ENCODE results near the gene EPN2. TPM values are rescaled to one million over a fixed set of nuclear protein-coding genes. Genes with fewer than 3 reads are reported as not detected.

The EPN2 gene
- total and polyA plus RNA-seq, 9 donors = 21.6 to 68.9 (median 52.7) TPM

DNA sequence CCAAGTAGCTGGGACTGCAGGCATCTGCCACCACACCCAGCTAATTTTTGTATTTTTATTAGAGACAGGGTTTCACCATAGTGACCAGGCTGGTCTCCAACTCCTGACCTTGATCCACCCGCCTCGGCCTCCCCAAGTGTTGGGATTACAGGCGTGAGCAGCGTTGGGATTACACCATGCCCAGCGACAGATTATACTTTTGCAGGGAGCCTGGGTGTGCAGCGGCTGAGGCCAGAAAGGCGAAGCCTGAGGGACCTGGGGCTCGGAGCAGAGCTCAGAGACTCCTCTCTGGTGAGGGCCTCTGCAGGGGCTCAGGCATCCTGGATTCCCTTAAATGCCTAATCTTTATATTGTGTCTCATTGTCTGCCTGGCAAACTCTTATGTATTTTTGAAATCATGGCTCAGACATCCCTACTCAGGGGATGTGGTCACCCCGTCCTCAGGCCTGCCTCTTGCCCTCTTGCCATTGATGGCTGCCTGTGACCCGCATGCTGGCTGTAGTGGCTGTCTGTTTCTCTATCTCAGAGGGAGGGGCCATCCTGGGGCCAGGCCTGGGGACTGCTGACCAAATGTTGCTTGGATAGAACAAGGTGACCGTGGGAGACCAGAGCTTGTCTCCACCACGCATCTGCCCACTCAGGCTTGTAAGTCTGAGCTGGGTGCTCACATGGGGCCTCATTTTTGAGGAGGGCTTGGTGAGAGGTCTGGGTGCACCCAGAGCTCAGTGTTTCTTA, 82.8 kb downstream of the EPN2 start:
- TF ChIP-seq, protein P1, sequence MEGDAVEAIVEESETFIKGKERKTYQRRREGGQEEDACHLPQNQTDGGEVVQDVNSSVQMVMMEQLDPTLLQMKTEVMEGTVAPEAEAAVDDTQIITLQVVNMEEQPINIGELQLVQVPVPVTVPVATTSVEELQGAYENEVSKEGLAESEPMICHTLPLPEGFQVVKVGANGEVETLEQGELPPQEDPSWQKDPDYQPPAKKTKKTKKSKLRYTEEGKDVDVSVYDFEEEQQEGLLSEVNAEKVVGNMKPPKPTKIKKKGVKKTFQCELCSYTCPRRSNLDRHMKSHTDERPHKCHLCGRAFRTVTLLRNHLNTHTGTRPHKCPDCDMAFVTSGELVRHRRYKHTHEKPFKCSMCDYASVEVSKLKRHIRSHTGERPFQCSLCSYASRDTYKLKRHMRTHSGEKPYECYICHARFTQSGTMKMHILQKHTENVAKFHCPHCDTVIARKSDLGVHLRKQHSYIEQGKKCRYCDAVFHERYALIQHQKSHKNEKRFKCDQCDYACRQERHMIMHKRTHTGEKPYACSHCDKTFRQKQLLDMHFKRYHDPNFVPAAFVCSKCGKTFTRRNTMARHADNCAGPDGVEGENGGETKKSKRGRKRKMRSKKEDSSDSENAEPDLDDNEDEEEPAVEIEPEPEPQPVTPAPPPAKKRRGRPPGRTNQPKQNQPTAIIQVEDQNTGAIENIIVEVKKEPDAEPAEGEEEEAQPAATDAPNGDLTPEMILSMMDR (IDR thresholded peaks at IDR 0.05) = no peak
- TF ChIP-seq POLR2A (IDR thresholded peaks at IDR 0.05) (no peak), EP300 (IDR thresholded peaks at IDR 0.05) (no peak)
- intact Hi-C loops (cut with DNase I) = no loop called here
- Histone ChIP-seq H3K27ac (no peak overlapping the region), H3K4me1 (ENCODE audit: insufficient read depth) (peaks cover 4% of the 10 kb centered on the region), H3K36me3 (no peaks in the 10 kb centered on the region), H3K27me3 (no peaks in the 10 kb centered on the region), H3K9me3 (no peaks in the 10 kb centered on the region), H3K4me3 (no peak overlapping the region)
- peak in 1 of 5 donors; percentile 28 for DNase-seq
- 94 to 95% (median 95%) methylated on average over 12 of the region's 12 CpGs for WGBS, 3 donors

DNA sequence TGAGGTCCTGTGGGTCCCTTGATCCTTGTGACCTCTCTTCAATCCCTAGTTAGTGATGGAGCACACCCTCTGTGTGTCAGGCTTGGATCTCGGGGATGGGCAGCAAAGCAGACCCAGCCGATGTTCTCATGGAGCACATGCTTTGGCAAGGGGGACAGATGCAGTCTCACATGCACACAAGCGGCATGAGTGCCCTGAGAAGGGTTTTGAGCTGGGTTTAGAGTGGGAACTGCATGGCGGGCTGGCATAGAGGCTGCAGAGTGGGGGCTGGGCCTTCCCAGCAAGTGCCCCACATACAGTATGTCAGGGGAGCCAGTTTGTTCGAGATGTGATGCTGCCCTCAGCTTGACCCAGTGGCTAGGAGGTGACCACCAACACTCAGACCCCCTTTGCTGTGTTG, 83.7 kb downstream of the EPN2 start:
- no peaks in the 10 kb centered on the region for H3K27me3 ChIP-seq
- DNase-seq = peak in 1 of 5 donors; percentile 16
- intact Hi-C loops (cut with DNase I) = no loop called here
- H3K4me3 ChIP-seq = no peak overlapping the region
- no peak for TF ChIP-seq EP300 (IDR thresholded peaks at IDR 0.05)
- TF ChIP-seq, protein P1 (IDR thresholded peaks at IDR 0.05) = no peak
- no peak for TF ChIP-seq POLR2A (IDR thresholded peaks at IDR 0.05)
- WGBS, 3 donors = 91 to 97% (median 95%) methylated on average over 5 of the region's 5 CpGs
- no peak overlapping the region for H3K27ac ChIP-seq
- H3K36me3 ChIP-seq = no peaks in the 10 kb centered on the region
- H3K4me1 ChIP-seq (ENCODE audit: insufficient read depth) = peaks cover 4% of the 10 kb centered on the region
- no peaks in the 10 kb centered on the region for H3K9me3 ChIP-seq

DNA sequence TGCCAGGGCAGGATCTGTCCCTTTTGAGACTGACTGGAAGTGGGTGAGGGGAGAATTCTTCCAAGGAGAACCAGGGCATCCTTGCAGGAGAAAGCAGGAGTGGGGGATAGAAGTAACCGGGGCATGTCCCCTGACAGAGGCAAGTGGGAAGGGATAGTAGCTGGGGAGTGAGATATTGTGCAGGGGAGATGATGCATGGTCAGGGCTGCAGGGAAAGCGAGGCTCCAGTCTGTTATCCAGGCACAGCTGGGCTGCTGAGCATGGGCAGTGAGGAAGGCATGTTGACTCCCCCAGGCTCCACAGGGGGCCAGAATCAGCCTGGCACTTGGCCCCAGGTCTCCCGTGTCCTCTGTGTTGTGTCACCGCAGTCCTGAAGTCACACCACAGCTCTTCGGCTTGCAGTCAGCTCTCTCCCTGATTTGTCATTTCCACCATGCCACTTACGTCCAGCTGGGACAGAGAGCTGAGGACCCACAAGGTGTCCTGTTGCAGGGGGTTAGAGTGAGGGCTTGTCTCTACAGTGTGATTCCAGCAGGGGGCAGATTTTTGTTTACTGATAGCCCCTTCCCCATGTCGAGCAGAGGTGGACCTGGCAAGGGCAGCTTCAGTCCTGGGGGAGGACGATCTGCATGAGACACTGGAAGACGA, 84.4 kb downstream of the EPN2 start:
- H3K27ac ChIP-seq = no peak overlapping the region
- H3K36me3 ChIP-seq = no peaks in the 10 kb centered on the region
- peaks cover 4% of the 10 kb centered on the region for H3K4me1 ChIP-seq (ENCODE audit: insufficient read depth)
- H3K4me3 ChIP-seq = no peak overlapping the region
- 87 to 89% (median 87%) methylated on average over 9 of the region's 9 CpGs for WGBS, 3 donors
- H3K9me3 ChIP-seq = no peaks in the 10 kb centered on the region
- peak in 1 of 5 donors; percentile 17 for DNase-seq
- H3K27me3 ChIP-seq = no peaks in the 10 kb centered on the region
- TF ChIP-seq POLR2A (IDR thresholded peaks at IDR 0.05) = no peak
- TF ChIP-seq EP300 (IDR thresholded peaks at IDR 0.05) = no peak
- TF ChIP-seq, protein P1 (IDR thresholded peaks at IDR 0.05) = no peak
- intact Hi-C loops (cut with DNase I) = no loop called here

DNA sequence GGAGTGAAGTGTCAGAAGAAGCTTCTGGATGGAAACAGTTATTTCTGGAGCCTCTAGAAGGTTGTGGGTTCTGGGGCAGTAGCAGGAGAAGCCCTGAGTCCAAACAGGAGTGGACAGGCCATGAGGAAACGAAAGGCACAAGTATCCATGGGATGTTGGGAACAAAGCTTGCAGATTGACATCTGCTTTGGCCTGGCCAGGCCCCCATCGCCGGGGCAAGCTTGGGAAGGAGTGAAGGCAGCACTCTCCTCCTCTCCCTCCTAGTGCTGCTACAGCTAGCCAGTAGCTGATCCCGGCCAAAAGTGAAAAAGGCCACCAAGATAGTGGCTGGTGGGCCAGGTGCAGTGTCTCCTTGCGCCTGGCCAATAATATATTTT, 85.0 kb downstream of the EPN2 start:
- intact Hi-C loops (cut with DNase I) = no loop called here
- no peak overlapping the region for H3K27ac ChIP-seq
- H3K27me3 ChIP-seq = no peaks in the 10 kb centered on the region
- WGBS, 3 donors = 94 to 95% (median 95%) methylated on average over 5 of the region's 5 CpGs
- DNase-seq = peak in 1 of 5 donors; percentile 6
- peaks cover 3% of the 10 kb centered on the region for H3K4me1 ChIP-seq (ENCODE audit: insufficient read depth)
- H3K9me3 ChIP-seq = no peaks in the 10 kb centered on the region
- no peak overlapping the region for H3K4me3 ChIP-seq
- H3K36me3 ChIP-seq = no peaks in the 10 kb centered on the region
- TF ChIP-seq EP300 (IDR thresholded peaks at IDR 0.05) = no peak
- TF ChIP-seq POLR2A (IDR thresholded peaks at IDR 0.05) = no peak
- TF ChIP-seq, protein P1 (IDR thresholded peaks at IDR 0.05) = no peak
